Amniotic epithelial cell (primary cell): ENCODE data around the gene C6orf62.
A peak's percentile ranks its signal among the peaks of the same experiment; 100 is the strongest.
"Not testable (repeated sequence)": the region's sequence is repeated elsewhere in the genome, so short reads cannot be mapped to it uniquely, and the experiment has no call there.

ENCODE experiments used
- DNase-seq: peaks from one replicate; pipeline ENCODE4 v3.0.0-alpha.2; 2010; ENCODE audit warnings: low read depth

C6orf62 gene

DNA sequence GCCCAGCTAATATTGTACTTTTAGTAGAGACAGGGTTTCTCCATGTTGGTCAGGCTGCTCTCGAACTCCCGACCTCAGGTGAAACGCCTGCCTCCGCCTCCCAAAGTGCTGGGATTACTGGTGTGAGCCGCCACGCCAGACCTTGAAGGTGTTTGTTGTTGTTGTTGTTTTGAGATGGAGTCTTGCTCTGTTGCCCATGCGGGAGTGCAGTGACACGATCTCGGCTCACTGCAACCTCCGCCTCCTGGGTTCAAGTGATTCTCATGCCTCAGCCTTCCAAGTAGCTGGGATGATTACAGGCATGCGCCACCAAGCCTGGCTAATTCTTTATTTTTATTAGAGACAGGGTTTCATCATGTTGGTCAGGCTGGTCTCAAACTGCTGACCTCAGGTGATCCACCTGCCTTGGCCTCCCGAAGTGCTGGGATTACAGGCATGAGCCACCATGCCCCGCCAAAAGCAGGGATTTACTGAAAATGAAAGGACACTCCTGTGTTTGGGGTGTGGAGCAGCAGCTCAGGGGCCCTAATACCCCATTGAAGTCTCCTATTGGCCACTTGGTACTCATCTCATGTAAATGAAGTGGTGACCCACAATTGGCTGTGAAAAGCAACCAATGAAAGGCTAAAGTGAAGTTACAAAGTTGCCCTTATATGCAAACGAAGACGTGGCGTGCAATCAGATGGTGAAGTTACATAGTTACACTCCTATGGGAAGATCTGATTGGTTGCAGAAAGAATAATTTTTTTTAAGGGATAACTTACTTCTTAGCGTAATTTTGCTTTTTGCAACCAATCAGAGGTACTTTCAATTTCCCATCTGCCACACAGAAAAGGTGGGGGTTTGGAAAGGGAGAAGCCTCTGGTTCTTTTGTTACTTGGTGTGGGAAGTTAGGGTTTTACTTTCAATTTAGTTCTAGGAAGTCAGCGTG is 50.6 kb downstream of the C6orf62 start:
- DNase-seq, result not testable (repeated sequence)

DNA sequence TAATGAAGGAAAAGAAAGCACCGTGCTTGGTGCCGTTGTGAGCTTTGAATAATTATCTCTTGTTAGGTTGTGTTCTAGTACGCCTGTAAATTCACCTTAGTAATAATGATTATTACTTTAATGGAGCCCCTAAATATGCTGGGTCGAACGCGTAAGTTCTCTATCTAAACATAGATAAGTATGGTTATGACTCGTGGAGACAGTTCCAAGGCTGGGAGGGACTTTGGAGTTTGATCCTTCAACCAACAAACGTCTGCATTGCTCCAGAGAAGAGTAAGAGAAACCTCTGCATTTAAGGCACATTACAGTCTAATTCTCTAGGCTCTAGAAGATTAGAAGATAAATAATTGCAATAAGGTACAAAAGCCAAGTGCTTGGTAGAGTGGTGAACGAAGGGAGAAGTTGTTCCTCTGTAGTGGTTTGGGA is 51.6 kb downstream of the C6orf62 start:
- DNase-seq, result peak; percentile 67

DNA sequence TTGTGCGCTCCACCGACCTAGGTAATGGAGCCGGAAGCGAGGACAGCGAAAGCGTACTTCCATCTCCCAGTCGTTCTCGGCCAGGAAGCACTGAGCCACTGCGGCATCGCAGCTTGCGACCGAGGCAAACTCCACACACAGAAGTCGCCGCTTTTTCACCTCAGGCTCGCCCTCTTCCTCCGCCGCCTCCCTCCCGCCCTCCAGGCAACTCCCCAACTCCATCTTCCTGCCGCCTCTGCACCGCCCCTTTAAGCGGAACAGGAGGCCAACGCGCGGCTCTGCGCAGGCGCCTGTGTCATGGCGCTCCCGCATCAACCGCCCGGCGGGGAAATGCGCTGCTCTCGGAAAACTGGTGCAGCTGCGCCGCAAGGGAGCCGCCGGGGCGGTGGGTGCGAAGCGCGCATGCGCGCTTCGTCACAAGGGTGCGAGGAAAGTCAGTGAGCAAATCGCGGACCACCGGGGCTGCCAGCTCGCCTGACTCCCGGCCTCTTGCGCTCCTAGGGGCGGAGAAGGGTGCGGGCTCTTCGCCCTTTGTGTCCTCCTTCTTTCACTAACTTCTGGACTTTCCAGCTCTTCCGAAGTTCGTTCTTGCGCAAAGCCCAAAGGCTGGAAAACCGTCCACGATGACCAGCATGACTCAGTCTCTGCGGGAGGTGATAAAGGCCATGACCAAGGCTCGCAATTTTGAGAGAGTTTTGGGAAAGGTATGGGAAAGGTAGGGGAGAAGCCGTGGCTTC is 52.1 kb downstream of the C6orf62 start, which contains the start of the genes ACOT13 and TDP2:
ACOT13 (plus strand) TSS at position 437 of the 737 bp plus-strand sequence; CDS start at position 624, 187 bp downstream.
TDP2 (minus strand) TSS at position 259 of the 737 bp plus-strand sequence; CDS start at position 222, 37 bp downstream.
- peak; percentile 94 for DNase-seq

DNA sequence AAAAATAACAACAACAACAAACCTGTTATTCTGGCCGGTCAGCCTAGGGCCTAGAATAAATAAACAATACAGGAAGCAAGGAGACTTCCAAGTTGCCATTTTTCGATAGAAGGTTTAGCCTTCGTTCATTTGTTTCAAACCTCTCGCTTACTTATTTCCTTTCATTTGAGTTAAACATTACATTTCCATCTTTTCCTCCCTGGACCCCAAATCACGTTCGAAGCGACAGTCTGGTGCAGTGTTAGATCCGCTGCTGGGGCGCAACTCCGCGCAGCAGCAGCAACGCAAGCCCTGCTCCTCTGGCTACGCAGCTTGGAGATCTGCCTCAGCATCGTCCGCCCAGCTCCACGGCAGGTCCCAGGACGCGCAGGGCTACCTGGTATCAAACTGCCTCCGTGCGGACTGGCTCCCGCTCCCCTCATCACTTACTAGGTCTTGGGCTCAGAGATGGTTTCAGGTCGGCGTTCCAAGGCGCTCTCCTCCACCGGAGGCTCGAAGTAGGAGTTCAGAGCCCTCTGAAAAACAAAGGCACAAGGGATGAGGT is 52.8 kb downstream of the C6orf62 start:
- DNase-seq, result no peak

DNA sequence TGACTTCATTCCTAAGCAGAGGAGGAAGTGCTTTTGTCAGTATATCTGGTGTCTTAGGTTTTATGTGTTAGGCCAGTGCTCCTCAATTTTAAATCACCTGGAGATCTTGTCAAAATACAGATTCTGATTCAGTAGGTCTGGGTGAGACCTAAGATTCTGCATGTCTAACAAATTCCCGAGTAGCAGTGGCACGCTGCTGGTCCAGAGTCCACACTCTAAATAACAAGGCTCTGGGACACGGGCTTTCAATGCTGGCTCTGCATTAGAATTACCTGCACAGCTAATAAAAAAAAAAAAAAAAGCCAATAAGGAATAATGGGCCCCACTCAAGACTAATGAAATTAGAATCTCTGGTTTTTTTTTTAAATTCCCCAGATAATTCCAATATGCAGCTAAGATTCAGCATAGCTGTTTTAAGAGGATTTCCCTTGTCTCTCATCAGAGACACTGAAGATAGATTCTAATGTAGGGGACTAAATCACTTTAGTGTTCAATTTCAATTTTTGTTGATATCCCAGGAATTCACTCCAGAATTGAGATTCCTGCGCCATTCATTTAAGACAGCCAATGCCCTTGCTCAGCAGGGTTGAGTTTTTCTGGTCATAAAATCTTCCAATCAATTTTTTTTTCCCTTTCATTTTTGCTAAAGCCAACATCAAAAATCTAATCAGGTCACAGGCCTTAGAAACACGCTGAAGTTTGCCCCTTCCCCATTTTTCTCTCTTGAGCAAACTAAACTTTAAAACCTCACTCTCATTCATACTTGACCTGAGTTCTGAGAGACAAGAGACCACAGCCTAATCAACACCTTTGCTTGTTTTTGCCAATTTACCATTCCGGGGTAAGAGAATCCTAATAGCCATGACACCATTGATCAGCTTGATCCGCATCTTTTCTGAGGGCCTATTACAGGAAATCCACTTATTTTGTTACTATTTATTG is 54.6 kb downstream of the C6orf62 start:
- no peak for DNase-seq

DNA sequence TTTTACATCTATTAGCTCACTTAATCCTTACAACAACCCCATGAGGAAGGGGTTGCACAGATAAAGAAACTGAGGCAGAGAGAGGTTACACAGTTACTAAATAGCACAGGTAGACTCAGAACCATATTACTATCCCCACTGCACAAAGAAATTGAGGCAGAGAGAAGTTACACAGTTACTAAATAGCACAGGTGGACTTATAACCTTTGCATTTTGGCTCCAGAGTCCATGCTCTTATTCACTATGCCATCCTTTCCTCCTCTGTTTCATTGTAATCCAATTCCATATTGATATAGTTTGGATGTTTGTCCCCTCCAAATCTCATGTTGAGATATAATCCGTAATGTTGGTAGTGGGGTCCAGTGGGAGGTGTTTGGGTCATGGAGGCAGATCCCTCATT is 55.8 kb downstream of the C6orf62 start:
- no peak for DNase-seq

DNA sequence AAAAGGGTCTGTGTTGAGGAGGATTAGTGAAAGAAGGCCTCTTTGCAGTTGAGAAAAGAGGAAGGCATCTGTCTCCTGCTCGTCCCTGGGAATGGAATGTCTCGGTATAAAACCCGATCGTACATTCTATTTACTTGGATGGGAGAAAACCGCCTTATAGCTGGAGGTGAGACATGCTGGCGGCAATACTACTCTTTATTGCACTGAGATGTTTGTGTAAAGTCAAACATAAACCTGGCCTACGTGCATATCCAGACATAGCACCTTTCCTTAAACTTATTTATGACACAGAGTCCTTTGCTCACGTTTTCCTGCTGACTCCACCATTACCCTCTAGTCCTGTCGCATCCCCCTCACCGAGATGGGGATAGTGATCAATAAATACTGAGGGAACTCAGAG is 56.7 kb downstream of the C6orf62 start:
- no peak for DNase-seq

DNA sequence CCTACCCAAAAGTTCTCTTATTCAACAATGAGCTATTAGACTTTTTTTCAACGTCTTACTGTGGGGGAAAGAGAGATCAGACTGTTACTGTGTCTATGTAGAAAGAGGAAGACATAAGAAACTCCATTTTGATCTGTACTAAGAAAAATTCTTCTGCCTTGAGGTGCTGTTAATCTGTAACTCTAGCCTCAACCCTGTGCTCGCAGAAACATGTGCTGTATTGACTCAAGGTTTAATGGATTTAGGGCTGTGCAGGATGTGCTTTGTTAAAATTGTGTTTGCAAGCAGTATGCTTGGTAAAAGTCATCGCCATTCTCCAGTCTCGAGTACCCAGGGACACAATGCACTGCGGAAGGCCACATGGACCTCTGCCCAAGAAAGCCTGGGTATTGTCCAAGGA is 57.2 kb downstream of the C6orf62 start:
- not testable (repeated sequence) for DNase-seq

DNA sequence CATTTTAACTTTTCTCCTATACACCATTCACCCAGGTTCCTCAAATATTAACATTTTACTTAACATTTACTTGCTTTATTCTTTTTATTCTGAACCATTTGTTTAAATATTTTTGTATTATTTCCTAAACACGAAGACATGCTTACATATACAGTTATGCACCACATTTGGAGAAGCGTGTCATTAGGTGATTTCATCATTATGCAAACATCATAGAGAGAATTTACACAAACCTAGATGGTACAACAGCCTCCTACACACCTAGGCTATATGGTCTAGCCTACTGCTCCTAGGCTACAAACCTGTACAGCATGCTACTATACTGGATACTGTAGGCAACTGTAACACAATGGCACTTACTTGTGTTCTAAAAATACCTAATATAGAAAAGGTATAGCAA is 58.8 kb downstream of the C6orf62 start:
- no peak for DNase-seq

DNA sequence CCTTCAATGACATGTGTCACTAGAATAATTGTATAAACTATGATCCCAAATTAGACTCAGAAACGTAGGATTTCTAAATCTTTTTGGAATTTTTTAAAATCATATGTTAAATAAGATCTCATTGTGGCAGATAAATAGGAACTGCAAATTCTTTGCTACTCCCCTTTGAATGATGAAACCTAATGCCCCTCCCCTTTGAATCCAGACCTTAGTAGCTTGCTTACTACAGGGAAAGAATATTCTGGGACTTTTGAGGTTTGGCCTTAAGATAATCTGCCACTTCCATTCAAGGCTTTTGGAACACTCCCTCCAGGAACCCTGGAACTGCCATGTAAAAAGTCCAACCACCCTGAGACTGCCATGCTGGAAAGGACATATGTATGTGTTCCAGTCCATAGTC is 59.4 kb downstream of the C6orf62 start:
- peak; percentile 24 for DNase-seq

DNA sequence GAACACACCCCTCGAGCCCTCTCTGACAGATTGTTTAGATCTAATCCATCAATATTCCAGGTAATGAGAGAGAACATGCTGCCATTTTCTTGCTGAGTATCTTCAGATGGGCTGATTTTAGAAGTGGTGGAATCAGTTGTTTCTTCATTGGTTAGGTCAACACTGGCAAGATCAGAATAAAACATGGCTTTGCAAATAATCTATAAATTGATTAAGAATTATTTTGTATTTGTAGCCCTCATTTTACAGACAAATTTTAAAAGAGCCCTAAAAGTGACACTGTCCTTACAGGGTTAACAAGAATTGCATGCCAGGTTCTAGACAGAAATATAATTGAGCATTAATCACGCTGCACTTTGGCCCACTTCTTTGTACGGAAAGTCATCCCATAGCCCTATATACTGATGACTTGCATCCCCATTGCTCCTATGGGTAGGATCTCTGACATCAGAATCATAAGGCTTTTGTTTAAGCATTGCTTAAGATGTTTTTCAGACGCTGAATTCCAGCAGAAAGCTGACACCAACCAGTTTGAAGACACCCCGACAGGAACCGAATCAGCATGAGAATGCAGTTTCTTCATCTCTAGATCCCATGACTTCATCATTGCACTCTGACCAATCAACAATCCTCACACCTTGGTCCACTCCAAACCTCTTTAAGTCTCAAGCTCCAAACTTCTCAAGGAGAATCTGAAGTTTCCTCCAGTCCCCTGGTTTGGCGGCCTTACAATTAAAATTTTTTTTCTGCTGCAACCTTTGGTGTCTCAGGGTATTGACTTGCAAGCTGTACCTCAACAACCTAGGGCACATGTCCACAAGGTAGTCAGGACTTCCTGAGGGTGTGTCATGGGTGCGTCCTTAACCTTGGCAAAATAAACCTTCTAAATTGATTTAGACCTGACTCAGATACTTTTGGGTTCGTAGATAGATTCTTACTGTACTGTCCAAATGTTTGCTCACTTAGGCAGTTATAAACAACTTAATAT is 60.1 kb downstream of the C6orf62 start:
- DNase-seq, result peak; percentile 81

DNA sequence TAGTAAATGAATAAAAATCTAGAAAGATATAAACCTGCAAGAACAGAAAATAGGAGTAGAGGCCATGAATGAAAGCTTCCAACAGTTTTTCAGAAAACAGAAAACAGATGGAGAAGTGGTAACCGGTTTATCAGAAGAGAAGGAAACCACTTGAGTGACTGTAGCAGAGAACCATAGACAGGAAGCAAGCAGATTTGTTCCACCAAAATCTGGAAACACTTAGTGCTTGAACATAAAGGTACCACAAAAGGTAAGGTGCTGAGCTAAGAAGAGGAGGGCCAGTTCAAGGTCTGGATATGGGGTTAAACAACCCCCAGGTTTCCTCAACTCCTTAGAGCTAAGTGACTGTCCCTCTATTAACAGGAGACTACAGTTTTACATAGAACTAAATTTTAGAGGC is 63.7 kb downstream of the C6orf62 start:
- DNase-seq, result no peak
